GM21529 (cell line): ENCODE results near the gene PPT2.

Source experiments
- ATAC-seq: cut with Tn5 transposase; IDR thresholded peaks from one replicate; pipeline ENCODE4 v1.9.1; 2021; ENCODE audit not compliant: unreplicated experiment

PPT2 gene

DNA sequence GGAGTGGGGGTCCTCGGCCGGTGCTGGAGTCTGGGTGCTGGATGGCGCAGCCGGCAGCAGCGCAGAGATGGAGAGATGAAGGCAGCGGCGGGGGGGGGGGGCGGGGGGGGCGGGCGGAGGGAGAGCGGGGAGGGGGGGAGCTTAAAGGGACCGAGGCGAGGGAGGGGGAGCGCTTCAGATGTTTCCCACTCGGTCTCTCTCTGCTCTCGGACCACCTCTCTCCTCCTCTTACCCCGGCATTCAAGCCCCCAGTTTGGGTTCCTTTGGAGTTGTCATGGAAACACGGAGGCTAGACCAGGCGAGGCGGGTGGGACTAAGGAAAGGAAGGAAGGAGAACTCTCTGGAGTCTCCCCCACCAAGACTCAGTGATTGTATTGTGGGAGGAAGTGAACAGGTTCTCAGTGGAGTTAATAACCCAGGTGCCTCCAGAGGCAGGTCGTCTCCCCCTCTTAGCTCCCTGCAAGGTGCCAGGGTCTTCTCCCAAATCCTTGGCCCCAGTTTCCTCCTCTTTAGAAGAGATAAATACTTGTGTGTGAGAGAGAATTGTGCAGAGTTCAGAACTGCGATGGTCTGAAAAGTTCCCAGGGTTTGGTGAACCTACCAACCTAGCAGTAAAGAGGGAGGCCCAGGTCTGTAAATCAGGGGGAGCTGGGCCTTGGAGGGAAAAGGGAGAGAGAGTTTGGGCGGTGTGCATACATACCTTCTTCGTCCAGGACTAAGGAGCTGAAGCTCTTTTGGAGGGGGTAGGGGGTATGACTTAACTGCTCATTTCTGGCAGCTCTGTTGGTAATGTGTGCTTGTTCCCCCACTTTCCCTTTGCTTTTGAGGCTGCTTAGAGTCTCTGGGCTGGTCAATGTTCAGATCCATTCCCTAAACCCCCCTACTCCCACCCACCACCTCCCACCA, 1.8 kb upstream of the PPT2 start, which contains the start of gene PRRT1:
PRRT1 (minus strand) TSS at position 77 of the 906 bp plus-strand sequence. CDS start 112 bp downstream, outside the sequence.
- ATAC-seq, result no peak

DNA sequence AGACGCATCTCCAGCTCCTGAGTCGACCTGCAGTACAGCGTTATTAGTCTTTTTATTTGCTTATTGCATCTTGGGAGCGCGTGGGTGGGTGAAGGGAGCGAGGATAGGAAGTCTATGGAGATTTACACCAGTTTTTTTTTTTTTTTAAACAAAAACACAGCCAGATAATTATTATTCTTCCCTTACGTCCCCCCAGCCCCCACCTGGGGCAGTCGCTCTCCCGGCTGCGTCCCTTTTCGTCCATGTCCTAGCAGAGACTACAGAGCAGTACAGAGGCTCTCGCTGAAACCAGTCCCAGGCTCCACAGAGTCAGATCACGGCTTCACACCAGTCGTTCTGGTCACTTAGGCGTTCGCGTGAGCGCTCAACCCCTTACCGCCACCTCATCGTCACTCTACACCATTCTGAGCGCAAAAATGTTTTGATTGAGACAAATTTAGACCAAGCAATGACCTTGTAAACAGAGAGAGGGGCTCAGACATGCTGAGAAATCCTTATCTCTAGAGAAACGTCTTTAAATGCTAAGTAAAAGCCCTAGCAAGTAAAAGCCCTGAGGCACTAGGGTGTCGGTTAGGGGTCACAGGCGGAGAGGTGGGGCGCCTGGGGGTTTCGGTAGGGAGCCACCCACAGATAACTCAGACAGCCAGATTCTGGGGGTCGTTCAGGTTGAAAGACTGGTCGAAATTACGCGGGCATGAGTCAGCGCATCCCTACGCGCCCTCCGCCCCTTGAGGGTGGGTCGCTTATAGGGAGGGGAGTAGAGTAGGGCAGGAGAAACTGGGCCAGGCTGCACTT, 975 bp upstream of the PPT2 start:
- ATAC-seq, result no peak

DNA sequence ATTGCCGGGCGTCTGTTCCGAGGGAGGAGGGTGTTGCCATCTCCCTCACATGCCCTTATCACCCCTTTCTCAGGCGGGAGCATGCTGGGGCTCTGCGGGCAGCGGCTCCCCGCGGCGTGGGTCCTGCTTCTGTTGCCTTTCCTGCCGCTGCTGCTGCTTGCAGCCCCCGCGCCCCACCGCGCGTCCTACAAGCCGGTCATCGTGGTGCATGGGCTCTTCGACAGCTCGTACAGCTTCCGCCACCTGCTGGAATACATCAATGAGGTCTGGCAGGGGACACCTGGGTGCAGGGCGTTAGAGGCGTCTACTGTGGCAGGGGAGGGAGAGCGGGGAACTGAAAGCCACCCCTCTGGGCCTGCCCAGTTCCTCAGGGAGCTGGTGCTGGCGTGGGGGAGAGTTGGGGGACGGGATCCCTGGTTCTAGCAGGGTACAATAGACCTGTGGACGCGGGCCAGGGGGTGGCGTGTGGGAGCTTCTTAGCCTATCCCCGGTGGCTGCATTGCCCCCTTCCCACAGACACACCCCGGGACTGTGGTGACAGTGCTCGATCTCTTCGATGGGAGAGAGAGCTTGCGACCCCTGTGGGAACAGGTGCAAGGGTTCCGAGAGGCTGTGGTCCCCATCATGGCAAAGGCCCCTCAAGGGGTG, 697 bp downstream of the PPT2 start:
- peak; percentile 75 for ATAC-seq

DNA sequence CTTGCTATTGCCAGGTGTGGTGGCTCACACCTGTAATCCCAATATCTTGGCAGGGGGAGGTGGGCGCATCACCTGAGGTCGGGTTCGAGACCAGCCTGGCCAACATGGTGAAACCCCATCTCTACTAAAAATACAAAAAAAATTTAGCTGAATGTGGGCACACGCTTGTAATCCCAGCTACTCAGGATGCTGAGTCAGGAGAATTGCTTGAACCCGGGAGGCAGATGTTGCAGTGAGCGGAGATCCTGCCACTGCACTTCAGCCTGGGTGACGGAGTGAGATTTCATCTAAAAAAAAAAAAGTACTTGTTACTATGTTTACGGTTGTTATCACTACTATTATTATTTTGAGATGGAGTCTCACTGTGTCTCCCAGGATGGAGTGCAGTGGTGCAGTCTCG, 3.0 kb downstream of the PPT2 start:
- no peak for ATAC-seq

DNA sequence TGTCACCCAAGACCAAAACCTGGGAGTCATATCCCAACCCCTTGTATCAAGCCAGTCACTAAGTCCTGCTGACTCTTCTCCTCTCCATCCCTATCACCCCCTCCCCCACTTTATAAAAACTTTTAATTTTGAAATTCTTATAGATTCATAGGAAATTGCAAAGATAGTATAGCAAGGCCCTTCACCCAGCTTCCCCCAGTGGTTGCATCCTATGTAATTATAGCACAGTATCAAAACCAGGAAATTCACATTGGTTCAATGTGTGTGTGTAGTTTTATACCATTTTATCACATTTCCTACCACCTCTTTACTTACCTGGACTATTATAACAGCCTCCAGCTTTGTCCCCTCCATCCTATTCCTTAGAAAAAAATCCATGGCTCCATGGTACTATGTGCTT, 4.1 kb downstream of the PPT2 start:
- no peak for ATAC-seq

DNA sequence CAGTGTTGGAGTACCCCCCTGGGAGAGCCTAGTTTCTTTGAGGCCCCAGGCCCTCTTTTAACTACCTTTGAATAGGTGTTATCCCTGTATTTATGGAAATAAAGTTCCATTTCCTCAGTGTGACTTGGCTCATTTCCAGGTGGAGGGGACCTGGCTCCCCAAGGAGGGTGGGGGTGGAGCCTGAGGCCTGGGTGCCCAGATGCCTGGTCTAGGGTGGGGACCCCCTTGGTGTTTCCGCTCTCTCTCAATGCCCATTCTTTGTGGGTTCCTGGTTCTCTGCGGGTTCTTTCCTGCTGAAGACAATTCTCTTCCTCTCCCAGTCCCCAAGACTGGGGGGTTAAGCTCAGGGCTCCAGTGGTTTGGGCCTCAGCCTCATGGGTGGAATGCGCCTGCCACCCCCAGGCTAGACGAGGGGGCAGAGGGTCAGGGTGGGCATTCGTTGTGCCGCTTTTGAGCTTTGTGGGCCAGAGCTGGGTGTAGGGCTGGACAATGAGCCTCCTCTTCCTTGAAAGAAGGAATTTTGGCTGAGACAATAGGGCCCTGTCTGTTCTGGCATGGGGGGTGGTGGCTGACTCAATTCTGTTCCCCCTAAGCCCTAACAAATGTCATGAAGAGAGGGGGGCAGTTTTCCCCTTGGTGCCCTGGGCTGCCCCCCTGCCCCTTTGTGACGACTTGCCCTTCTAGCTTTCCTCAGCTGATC, 9.8 kb downstream of the PPT2 start:
- ATAC-seq, result no peak

DNA sequence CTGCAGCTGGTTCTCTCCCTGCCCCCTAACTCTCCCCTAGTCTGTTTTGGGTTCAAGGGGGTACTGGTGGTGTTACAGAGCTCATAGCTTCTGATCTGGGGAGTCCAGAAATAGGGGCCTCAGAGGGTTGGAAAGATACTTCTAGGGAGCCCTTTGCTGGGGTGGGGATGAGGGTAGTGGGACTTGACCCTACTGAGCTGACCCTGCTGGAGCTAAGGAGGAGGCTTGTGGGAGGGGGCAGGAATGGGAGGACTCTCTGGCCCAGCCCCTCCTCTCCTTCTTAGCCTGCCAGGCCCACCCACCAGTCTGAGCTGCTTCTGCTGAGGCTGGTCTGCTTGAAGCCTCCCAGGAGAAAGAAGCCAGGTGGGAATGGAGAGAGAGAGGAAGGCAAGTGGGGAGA, 10.4 kb downstream of the PPT2 start, which contains the start of gene EGFL8:
EGFL8 (plus strand) TSS at position 301 of the 400 bp plus-strand sequence. CDS start 1,571 bp downstream, outside the sequence.
- ATAC-seq, result no peak

DNA sequence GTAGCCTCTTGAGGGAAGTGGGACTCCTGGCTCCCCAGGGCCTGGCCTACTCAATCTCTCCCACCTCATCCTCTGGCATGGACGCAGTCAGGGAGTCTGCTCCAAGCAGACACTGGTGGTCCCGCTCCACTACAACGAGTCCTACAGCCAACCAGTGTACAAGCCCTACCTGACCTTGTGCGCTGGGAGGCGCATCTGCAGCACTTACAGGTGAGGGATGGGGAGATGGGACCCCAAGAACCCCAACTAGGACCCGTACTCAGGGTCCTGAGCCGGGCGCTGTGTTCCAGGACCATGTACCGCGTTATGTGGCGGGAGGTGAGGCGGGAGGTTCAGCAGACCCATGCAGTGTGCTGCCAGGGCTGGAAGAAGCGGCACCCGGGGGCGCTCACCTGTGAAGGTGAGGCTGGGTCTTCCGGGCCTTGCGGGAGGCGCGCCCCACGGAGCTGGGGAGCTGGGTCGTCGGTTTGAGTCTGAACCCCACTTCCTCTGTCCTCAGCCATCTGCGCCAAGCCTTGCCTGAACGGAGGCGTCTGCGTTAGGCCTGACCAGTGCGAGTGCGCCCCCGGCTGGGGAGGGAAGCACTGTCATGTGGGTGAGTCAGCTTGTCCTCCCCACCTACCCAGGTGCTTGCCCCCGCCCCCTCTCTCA, 12.6 kb downstream of the PPT2 start:
- no peak for ATAC-seq

DNA sequence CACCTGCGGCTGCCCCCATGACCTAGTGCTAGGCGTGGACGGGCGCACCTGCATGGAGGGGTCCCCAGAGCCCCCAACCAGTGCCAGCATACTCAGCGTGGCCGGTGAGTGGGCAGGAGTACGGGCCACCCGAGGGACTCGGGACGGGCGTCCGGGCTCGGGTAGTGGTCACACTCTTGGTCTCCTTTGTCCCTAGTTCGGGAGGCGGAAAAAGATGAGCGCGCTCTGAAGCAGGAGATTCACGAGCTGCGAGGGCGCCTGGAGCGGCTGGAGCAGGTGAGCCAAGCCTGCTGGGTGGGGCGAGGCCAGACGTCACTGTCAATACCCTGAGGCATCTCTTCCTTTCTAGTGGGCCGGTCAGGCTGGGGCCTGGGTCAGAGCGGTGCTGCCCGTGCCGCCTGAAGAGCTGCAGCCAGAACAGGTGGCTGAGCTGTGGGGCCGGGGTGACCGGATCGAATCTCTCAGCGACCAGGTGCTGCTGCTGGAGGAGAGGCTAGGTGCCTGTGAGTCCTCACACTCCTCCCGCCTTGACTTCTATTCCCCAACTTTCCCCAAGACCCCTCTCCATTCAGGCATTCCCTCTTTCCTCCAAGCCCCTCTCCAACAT, 13.3 kb downstream of the PPT2 start:
- ATAC-seq, result no peak

DNA sequence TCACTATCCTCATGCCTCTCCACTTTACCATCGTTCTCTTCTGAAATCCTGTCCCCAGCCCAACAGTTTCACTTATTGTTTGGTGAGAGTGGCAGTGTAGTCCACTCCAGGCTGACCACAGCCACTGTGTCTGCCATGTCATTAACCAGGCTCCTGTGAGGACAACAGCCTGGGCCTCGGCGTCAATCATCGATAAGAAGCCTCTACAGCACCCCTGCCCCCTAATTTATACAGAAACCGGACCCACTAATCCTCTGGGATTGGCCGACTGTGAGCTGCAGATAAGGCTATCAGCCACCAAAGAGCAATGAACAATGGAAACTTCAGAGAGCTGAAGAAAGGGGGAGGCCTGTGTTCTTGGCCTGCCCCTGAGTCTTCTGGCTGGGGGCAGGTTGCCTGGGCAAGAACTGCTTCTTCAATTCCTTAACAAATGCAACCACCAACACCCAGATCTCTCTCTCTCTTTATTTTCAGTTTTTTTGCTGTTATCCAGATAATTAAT, 13.9 kb downstream of the PPT2 start:
- ATAC-seq, result no peak

DNA sequence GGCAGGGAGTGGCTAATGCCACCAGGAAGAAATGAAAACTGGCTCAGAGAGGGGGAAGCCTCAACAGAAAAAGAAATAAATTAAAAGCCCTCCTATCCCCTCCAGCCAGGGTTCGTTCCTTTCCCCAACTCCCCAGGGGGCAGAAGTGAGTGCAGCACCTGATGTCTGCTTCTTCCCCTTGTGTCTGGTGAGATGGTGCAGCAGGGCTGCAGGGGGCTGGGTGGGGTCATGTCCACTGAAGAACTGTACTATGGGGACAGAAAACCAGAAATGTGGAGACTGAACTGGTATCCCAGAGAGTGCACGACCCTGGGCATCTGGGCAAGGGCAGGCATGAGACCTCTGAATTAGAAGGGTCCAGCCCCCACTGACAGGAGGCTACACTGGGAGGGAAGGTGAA, 14.4 kb downstream of the PPT2 start:
- ATAC-seq, result no peak

DNA sequence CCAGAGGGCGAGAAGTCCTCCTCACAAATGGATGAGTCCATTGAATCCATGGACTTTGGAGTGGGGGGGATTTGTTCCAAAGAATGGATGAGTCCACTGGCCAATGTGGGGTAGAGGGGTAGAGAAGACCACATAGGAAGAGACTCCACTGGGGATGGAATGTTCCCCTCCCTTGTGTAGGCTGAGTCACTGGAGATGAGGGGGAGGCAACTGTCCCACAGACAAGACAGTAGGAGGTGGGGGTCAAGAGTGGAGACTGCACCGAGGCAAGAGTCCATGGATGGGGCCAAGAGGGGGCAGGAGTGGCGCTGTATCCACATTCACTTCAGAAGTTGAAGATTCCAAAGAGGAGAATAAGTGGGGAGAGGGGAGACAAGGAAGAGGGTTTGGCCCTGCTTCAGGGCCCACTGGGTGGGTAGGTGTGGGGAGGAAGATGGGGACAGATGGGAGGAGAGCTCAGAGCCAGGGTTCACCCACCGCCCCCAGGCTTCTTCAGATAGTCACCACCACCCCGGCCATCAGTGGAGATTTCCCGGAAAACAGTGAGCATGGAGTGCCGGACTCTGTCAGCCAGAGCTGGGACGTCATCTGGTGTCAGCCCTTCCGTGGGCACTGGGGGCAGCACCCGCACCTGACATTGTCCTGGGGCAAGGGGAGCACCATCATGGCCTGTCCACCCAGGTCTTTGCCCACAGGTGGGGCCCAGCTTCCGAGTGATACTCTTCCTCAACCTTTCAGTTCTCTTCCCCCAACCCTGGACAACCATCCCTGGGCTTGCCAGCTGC, 15.1 kb downstream of the PPT2 start:
- ATAC-seq, result no peak

DNA sequence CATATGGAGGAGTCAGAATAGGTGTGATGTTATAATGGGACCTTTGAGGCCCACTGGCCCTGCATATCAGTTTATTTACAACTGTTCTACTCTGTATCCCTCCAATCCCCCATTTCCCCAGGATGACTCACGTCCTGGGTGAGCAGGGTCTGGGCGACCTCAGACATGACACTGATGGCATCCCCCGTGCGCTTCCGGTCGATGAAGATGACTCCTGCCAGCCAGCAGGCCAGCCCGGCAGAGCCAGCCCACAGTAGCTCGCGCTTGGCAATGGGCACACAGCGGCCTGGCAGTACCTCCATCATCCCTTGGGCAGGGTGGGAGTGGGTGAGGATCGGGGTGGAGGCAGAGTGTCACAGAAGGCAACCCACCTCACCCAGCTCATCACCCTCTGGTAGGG, 16.4 kb downstream of the PPT2 start:
- ATAC-seq, result no peak

DNA sequence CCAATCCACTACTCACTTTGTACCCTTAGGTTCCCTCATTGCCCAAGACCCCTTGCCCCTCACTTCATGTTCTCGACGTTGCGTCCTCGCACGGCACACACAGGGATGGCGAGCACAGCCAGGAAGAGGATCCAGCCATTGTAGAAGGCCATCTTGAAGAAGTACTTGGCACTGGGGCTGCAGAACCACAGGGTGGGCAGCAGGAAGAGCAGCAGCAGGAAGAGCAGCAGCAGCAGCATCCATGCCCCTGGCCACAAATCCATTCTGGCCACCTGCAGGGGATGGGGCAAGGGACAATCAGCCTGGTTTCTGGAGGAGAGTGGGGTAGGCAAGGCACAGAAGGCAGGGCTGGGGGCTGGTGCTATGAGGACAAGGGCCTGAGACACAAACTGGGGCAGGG, 17.3 kb downstream of the PPT2 start:
- ATAC-seq, result no peak

DNA sequence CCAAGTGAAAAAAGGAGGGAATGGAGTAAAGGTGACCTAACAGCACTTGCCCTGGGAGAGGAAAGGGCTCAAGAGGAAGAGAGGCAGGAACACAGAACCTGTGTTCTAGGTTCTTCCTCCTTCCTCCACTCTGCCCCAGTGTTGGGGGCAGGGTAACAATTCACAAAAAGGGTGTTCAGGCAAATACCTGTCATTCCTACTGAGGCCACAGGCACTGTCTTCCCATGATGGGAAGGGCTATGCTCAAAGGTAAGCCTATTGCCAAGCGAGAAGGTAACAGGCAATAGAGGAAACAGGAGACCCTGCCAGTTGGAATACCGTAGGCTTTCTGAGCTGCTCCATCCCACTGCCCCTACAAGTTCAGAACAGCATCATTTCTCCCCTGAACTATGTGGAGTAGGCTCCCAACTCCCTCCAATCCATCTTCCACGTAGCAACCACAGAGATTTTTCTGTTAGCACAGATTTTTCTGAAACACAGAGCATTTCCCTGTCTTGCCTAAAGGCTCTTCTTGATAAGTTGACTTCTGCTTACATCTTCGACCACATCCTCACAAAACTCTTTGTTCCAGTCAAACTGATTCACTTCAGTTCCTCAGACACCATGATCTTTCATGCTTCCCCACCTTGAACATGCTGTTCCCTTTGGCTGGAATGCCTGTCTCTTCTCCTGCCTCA, 19.2 kb downstream of the PPT2 start:
- ATAC-seq, result no peak

DNA sequence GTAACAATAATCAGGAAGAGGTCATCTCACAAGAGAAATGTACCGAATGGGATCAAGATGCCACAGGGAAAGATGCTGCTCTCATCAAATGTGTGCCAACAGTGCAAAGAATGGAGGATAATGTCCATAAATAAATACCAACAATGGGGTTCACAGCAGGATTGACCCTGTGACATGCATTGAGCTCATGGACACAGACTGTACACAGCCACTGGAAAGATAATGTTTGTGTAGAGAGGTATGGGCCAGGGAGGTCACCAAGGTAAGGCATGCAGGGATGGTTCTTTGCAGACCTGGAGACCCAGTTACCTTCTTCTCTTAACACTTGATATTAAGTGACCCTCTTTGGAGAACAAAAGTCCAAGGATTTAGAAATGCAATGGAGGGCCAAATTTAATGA, 20.5 kb downstream of the PPT2 start:
- ATAC-seq, result no peak

DNA sequence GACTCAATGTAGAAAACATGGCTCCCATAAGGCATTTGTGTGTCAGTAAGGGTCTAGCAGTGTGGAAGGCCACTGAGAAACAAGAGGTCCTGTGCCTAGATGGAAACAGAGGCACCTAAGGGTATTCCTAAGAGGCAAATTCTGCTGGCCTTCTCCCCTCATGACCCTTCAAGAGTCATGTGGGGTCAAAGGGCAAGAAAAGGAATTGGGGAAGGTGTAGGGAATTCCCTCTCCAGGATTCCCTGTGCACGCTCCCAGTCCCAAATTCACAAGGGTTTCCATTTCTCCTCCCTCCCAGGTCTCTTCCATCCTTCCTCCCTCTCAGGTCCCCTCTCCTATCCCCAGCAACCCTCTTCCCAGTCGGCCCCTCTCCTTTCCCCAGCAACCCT, 21.4 kb downstream of the PPT2 start:
- ATAC-seq, result no peak

DNA sequence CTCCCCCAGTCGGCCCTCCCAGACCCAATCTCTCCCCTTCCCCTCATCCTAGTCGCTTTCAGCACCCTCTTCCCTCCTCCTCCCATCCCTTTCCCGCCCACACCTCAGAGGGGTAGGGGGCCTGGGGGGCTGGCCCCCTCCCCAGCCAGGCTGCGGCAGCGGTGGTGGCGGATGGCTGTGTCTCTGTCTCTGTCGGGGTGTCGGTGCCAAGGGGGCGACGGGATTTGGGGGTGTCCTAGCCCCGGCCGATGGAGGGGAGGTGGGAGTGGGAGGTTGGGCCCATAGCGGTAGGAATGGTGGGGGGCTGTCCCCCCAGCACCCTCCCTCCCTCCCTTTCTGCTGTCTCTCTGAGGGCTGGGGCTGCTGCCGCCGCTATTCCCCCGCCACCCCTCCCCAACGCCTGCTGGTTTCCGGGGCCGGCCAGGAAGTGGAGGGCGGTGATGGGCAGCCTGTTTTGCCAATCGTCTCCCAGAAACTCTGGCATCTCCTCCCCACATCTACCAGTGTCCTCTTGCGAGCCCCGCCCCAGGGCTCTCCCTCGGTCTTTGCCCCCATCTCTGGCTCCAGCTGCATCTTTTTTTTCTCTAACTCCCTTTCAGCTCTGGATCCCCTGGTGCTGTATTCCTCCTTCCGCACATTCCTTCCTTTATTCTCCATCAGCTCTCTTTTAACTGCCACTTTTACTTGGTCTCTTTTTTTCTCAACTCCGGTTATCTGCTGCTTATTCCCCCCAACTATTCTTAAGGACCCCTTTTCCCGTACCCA, 22.0 kb downstream of the PPT2 start, which contains the start of gene AGPAT1:
AGPAT1 (minus strand) TSS at position 374 of the 765 bp plus-strand sequence. CDS start 4,588 bp downstream, outside the sequence.
- peak; percentile 47 for ATAC-seq
